NCI-H1930 (cell line): ENCODE data around the gene CPTP.

ENCODE experiments used
- DNase-seq, 2 experiments: peaks; one replicate each; lab custom pipeline; 2025; lab: John Stamatoyannopoulos, UW

The CPTP gene

GRCh38 chr1:1292442-1292779, 32.2 kb upstream of the CPTP start:
- DNase-seq = no peak

DNA sequence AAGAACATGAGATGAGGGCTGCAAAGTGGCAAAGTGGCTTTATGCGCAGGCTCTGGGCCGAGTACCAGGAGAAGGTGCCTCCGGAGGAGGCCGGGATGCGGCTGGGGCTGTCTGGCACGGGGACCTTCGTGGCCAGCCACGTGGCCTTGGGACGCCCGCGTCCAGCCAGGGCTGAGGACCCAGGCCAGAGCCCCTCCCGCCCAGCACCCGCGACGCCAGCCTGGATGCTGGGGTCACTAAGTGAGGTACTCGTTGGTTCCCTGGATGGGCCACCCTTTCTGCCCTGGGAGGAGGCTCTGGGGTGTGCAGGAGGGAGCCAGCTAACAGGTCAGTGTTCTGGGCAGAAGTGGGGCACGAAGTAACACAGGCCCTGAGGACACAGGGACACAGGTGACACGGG, 31.8 kb upstream of the CPTP start:
- DNase-seq = no peak

- DNase-seq = no peak
Observed at GRCh38 chr1:1293263-1294249, 31.0 kb upstream of the CPTP start.

- no peak for DNase-seq
Observed at GRCh38 chr1:1294250-1294890, 30.2 kb upstream of the CPTP start.

DNA sequence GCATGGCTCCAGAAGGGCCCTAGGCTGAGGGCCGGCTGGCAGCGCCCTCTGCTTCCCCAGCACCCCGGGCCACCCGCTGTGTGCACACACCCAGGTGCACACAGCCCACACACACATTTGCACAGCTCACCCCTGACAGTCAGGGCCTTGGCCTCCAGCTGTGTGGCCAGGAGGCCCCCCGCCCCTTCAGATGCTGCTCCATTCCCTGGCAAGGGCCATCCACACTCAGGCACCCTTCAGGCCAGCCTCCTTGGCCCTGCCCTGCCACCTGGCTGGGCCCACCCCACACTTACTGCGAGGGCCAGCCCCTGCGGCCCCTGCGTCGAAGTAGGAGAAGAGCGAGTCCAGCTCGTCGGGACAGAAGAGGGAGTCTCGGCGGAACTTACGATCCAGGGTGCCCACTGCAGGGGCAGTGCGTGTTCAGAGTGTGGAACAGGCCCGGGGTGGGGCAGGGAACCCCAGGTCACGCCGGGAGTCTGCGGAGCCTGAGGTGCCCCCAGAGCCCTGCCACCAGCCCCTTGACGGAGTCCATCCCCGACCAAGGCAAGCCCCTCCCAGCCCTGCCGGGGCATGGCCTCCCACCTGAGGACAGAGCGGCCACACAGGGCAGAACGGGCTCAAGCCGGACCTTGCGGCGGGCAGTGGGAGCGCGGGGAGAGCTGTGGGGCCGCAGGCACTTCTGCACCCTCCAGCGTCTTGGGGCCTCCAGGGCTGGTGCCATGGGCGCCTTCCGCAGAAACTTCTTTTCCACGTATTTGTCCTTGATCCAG, 29.3 kb upstream of the CPTP start:
- DNase-seq = no peak

- DNase-seq = no peak
Observed at GRCh38 chr1:1296070-1297061, 28.2 kb upstream of the CPTP start.

GRCh38 chr1:1297802-1298424, 26.7 kb upstream of the CPTP start:
- DNase-seq = no peak

DNA sequence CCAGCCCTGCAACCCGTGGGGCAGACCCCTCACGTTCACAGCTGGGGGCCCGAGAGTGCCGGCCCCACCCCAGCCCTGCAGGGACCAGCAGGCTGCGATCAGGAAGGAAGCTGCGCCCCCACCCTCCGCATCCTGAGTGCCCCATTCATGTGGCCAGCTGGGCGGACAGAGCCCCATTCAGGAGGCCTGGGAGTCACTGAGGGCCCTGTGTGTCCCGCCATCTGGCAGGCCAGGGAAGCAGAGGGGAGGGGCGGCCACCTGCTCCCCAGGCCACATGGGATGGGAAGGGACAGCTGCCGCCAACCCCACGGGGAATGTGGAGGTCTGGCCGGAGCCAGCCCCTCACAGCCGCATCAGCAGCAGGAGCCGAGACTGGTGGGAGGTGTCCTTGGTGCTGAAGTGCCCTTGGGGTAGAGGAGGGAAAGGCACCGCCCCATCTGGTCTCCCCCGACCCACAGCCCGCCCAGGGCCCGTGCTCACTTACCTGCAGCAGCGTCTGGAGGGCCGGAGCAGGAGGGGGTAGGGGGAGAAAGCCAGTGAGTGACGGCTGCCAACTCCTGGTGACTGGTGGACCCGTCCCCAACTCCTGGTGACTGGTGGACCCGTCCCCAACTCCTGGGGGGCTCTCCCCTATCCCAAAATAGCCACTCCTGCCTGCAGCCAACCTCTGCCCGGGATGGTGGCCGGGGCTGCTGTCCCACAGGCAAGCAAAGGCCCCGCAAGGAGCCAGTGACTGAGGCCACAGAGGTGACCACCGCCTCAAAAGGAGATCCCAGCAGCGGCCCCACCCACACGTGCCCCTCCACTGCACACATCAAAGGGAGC, 25.5 kb upstream of the CPTP start:
- no peak for DNase-seq

- no peak for DNase-seq
Observed at GRCh38 chr1:1299686-1300351, 24.8 kb upstream of the CPTP start.

- DNase-seq = no peak
Observed at GRCh38 chr1:1300352-1300739, 24.3 kb upstream of the CPTP start.

DNA sequence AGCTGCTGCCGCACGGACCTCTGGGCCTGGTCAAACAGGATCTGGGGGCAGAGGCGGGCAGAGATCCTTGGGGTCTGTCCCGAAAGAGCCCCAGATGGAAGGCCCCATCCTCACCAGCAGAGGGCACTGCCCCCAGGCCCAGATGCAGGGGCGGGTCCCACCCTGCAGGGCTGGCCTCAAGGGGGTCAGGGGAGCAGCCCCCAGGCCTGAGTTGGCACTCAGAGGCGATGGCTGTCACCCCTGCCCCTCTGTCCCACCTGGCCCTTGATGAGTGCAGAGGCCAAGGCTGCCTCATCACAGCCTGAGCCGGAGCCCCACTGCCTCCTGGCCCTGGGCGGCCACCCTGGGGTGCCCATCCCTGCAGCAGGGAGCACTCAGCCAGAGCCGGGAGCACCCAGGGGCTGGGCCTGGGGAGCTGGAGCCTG, 22.6 kb upstream of the CPTP start:
- no peak for DNase-seq

- no peak for DNase-seq
Observed at GRCh38 chr1:1302951-1303509, 21.6 kb upstream of the CPTP start.

- no peak for DNase-seq
Observed at GRCh38 chr1:1303736-1304135, 20.9 kb upstream of the CPTP start.

DNA sequence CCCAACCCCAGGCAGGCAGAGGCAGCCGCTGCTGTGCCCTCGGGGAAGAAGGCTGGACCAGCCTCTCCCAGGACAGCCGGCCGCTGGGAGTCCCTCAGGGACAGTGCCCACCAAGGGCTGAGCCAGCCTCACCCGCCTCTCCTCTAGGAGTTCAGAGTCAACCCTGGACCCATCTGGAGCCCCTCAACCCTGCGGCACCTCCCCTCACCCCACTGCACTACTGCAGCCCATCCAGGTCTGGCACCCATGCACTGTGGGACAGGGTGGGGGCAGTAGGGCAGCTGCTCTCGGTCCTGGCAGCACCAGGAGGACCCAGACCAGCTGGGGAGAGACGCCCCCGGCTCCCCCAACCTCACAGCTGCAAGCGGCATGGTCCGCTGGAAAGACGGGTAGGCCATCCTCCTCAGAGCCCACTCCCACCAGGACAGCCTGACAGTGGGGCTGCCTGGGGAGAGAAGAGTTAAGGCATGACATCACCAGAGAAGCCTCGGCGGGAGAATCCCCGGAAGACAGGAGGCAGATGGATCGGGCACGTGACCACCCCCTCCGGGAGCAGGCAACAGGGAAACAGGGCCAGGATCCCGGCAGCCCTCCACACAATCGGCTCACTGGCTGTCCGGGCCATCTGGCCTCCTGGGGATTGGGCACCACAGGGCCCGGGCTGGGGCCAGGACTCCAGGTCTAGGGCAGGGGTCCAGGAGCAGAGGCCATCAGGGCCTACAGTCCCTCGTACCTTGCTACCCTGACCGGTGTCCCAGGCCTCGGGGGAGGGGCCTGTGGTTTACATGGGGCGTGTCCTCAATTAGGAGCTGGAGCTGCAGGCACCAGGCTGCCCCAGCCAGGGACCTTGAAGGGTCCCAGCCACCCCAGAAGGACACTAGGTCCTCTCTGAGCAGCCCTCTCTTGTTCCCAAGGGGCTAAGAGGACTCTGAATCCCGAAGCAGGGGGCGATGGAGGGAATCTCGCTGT, 20.0 kb upstream of the CPTP start:
- no peak for DNase-seq

DNA sequence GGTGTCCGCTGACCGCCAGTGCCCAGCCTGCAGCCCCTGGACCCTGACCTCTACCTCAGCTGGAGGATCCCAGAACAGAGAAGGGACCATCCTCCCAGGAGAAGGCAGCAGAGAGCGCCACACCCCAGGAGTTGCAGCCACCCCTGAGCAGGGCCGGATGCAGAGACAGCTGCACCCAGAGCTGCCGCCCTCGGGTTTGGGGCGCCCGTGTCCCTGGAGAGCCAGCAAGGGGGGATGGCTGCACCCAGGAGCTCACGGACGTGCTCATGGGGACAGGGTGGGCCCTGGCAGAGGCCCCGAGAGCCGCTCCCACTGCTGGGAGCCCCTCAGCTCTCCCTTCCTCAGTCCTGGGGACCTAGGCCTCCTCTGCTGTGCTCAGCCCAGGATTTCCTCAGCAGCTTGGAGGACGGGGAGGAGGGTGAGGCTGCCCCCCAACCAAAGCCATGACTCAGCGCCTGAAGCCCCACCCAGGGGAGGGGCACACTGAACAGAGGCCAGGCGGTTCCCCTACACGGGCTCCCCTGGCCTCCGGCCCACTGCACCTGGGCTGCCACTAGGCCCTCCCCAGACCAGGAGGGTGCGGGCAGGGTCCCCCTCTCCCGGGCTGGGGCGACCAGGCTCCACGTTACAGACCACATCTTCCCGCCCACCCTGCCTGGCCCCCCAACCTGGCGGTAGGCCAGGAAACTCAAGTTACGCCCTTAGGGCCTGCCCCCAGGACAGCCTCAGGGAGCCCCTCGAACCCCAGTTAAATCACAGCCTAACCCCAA, 19.1 kb upstream of the CPTP start:
- DNase-seq = no peak

DNA sequence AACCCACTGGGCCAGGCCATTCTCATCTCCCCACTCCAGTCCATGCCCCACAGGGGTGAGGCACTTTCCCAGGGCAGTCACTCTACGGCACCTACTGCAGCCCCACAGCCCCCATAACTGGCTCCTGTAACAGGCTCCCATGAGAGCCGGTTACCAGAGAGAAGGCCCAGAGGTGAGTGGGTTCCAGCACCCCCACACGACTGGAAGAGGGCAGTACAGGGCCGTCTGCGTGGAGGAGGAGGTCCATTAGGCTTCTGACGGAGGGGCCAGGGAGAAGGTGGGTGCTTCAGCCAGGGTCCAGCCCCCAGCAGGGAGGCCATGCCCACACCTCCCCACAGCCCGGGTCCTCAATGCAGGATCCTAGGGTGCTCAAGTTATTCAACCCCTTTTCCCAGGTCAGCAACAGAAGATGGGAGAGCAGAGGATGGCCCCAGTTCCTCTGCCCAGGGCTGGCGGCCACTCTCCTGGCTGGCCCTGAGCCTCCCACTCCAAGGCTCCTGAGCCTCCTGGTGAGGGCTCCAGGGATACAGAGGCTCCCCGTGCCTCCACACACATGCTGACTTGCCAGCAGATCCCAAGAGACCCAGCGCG, 18.4 kb upstream of the CPTP start:
- no peak for DNase-seq
